ENCODE measurements around the gene NCBP1. TPM values are rescaled to one million over a fixed set of nuclear protein-coding genes. Genes with fewer than 3 reads are reported as not detected.
"Not testable (repeated sequence)": the region's sequence is repeated elsewhere in the genome, so short reads cannot be mapped to it uniquely, and the experiment has no call there.

Gene NCBP1
- total RNA-seq, 1 donor from 2014 or later: 62.0 TPM

- DNase-seq (ENCODE audit: low spot score in 2 of 2); FAIRE-seq: not testable (repeated sequence)
These were observed 13.6 kb upstream of the NCBP1 start for GRCh38 chr9:97620063-97620462.

- not testable (repeated sequence) for FAIRE-seq; DNase-seq (ENCODE audit: low spot score in 2 of 2)
These were observed 11.1 kb upstream of the NCBP1 start for GRCh38 chr9:97622483-97622882.

DNA sequence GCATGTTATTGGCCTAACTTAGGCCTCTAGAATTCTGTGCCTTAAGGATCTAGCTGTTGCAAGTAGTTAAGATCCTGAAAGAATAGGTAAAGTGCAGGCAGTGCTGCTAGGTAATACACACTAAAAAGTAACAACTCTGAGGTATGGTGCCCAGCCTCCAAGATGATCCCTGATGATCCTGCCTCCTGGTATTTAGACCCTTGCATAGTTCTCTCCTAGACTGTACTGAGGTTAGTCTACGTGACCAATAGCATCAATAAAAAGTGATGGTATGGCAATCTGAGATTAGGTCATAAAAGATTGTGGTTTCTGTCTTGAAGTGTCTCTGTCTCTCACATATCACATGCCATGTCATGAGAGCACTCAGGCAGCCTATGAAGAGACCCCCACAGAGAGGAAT is 9.7 kb upstream of the NCBP1 start:
- DNase-seq (ENCODE audit: low spot score in 2 of 2) (no peak), FAIRE-seq (no peak)

DNA sequence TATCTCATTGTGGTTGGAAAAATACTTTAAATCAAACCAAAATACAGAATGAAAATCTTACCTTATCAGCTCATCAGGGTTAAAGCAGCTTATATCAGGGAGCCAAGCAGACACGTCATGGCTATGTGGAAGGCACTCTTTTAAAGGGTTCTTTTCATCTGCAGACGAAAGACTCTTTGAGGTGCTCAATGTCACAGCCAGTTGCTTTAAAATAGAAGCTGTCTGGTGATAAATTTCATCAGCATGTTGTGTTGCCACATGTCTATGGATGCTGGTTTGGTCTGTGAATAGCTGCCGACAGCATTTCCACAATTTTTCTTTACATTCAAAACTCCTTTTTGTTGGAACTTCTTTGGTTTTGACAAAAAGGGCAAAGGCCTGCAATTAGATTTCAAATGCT is 8.0 kb upstream of the NCBP1 start:
- no peak for FAIRE-seq
- no peak for DNase-seq (ENCODE audit: low spot score in 2 of 2)

GRCh38 chr9:97627624-97628023 is 6.0 kb upstream of the NCBP1 start:
- no peak for FAIRE-seq
- DNase-seq (ENCODE audit: low spot score in 2 of 2): no peak

DNA sequence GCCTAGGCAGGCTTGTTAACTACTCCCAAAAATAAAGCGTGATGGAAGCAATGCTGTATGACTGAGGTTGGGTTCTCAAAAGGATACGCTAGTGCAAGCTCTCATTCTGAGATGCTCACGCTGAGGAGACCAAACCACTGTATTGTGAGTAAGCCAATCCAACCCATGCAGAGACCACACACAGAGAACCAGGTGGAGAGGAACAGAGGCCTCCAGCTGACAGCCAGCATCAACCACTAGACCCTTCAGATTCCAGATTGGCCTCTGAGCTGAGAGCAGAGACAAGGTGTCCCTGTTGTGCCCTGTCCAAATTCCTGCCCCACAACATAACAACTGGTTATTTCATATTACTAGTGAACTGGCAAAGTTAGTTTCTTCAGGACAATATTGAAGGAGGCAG is 5.0 kb upstream of the NCBP1 start:
- no peak for FAIRE-seq
- no peak for DNase-seq (ENCODE audit: low spot score in 2 of 2)

GRCh38 chr9:97629156-97629555 is 4.5 kb upstream of the NCBP1 start:
- DNase-seq (ENCODE audit: low spot score in 2 of 2) (no peak), FAIRE-seq (no peak)

DNA sequence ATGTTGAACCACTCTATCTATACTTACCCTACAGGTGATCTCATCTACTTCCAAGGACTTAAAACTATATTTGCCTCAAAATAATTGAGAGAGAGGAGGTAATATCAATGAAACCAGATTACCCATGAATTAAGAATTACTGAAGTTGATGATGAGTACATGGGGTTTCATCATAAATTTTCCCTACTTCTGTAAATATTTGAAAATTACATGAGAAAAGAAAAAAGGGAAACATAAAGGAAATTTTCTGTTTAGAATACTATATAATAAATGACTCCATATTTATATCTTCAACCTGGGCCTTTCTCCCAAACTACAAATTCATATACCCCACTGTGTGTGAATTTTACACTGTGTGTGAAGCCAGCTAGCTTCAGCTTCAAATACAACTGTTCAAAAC is 3.0 kb upstream of the NCBP1 start:
- FAIRE-seq (no peak), DNase-seq (ENCODE audit: low spot score in 2 of 2) (no peak)

GRCh38 chr9:97632248-97632984 is 1.2 kb upstream of the NCBP1 start:
- DNase-seq (ENCODE audit: low spot score in 2 of 2): no peak
- FAIRE-seq: no peak

DNA sequence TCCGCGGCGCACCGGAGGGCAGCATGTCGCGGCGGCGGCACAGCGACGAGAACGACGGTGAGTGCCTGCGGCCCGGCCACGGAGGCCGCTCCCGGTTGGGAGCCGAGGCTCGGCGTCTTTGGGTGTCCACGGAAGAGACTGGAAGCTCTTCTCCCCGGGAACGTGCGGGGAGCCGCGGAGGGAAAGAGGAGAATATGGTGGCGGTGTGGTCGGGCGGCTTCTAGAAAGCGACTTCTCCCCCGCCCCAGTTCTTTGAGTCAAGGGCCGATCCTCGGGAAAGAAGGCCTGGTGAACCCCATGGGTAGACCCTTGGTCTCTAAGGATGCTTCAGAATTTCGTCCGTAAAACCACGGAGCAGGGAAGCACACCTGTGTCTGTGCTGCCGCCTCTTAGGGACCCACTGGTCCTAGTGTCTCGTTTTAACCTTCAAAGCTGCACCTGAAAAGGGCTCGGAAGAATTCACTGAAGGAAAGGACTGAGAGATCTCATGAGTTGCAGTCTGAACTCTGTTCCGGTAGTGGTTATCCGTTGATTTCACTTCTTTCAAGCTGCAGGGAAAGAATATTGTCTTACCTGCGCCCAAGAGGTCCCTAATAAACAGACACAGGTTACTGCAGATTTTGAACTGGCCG is 354 bp downstream of the NCBP1 start:
- DNase-seq (ENCODE audit: low spot score in 2 of 2) (no peak), FAIRE-seq (no peak)

DNA sequence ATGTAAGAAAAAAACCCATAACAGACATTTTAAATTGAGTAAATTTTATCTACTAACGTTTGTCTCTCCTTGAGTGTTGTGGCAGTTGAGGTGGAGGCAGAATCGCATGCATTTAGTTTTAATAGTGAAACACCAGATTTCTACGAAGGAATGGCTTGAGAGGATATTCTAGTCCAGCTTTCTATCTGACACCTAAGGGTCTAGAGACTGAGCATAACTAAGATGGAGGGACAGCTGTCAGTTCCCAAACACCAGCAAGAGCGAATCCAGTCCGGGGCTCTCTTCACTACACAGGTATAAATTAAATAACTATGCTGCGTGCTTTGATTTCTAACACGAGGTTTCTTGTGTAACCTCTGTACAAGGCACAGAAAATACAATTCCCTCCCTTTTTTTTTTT is 1.4 kb downstream of the NCBP1 start:
- no peak for FAIRE-seq
- no peak for DNase-seq (ENCODE audit: low spot score in 2 of 2)

GRCh38 chr9:97636903-97637302 is 3.3 kb downstream of the NCBP1 start:
- no peak for DNase-seq (ENCODE audit: low spot score in 2 of 2)
- FAIRE-seq: no peak

DNA sequence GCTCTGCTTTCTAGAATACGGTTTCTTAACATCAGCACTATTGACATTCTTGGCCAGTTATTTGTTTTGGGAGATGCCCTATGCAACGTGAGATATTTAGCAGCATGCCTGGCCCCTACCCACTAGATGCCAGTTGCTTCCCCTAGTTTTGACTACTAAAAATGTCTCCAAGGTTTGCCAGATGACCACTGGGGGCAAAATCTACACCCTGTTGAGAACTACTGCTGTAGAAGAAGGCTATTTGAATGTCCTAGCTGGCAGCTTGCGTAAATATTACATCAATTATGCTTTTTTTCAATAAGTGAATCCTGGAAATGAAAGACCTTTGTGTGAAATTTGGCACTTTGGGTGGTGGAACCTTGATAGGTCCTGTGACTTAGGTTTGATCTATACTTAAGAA is 5.0 kb downstream of the NCBP1 start:
- FAIRE-seq (no peak), DNase-seq (ENCODE audit: low spot score in 2 of 2) (no peak)

DNA sequence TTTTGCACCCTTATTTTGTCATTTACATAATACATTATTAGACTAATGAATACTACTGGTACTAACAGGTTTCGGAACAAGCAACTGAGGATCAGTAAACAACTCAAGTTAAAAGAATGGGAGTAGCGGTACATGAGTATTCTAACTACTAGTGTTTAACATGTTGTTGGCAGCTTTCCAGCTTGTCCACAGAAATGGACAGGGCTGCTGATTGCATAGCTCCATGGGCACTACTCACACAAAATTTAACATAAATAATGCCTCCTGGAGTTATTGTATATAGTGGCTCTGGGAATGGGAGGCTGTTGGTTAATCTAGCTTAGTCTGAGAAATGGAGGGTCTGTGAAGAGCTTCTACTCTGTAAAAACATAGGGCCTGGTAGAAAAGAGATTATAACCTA is 6.7 kb downstream of the NCBP1 start:
- DNase-seq (ENCODE audit: low spot score in 2 of 2): no peak
- FAIRE-seq: no peak

- FAIRE-seq (no peak), DNase-seq (ENCODE audit: low spot score in 2 of 2) (no peak)
These were observed 12.1 kb downstream of the NCBP1 start for GRCh38 chr9:97645720-97646119.

- no peak for FAIRE-seq
- no peak for DNase-seq (ENCODE audit: low spot score in 2 of 2)
These were observed 14.4 kb downstream of the NCBP1 start for GRCh38 chr9:97647996-97648395.

DNA sequence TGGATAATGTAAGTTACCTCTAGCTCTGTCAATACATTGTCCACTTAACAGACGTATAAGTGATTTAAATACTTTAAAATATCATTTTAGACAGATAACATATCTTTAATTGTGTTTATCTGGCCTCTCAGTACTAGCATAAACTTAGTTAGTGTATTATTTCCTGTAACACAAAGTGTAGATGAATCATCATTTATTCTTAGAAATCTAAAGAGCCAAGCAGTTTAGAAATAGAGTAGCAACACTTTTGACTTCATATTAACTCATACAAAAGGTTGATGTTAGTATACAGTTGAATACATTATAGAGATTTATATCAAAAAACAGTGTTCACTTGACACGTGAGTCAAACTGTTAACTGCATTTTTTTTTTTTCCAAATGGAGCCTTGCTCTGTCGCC is 18.0 kb downstream of the NCBP1 start:
- DNase-seq (ENCODE audit: low spot score in 2 of 2): no peak
- no peak for FAIRE-seq

DNA sequence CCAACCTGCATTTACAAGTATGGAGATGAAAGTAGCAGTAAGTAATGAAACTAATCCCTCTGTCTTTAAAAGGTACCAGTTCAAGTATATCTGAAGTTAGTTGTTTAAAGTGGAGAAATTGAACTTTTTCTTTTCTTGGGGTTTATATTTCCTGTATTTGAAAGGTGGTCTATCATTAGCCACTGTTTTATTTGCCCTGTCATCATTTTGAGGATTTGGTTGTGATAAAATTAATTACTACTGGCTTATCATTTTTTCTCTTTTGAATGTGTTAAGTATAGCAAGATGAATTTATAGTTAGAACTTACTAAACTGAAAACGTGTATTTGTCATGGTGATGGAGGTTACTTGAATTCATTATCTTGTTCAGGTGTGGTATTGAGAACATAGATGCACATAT is 25.1 kb downstream of the NCBP1 start:
- FAIRE-seq (no peak), DNase-seq (ENCODE audit: low spot score in 2 of 2) (no peak)

- no peak for FAIRE-seq
- DNase-seq (ENCODE audit: low spot score in 2 of 2): no peak
These were observed 26.1 kb downstream of the NCBP1 start for GRCh38 chr9:97659771-97660170.

DNA sequence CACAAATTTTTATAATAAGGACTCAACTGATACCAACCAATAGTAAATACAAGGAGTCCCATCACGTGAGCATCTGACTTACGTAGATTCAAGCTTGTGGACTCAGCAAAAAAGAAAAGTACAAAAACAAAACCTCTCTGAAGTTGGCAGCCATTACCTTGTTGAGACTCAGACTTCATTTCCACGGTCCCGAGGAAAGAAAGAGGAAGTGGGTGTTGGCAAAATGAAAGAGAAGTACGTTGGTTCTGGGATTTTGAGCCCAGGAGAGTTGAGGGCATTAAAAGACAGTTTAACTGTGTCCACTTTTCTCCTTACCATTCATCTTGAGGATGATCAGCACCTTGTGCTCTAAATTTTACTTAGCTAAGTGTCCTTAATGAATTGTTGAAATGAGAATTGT is 26.7 kb downstream of the NCBP1 start:
- DNase-seq (ENCODE audit: low spot score in 2 of 2): no peak
- no peak for FAIRE-seq

DNA sequence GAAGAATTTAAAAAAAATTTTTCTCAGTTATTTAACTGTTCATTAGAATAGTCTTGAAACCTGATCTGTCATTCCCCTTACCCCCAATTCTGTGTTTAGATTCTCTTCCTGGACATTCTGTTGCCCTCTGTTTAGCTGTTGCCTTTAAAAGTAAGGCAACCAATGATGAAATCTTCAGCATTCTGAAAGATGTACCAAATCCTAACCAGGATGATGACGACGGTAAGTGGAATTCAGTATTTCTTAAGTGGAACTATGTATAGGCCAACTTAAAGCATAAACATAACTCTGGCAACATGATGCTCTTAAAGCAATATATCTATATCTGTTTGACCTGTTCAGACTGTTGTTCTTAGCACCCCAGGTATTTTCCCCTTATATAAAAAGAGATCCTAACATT is 27.2 kb downstream of the NCBP1 start:
- FAIRE-seq (no peak), DNase-seq (ENCODE audit: low spot score in 2 of 2) (no peak)

GRCh38 chr9:97665742-97666141 is 32.1 kb downstream of the NCBP1 start:
- no peak for FAIRE-seq
- DNase-seq (ENCODE audit: low spot score in 2 of 2): no peak

Measured in frontal cortex (tissue), 4 donors.